ENCODE measurements around the gene FLOT2. TPM values are rescaled to one million over a fixed set of nuclear protein-coding genes. Genes with fewer than 3 reads are reported as not detected.

The FLOT2 gene
- total and polyA plus RNA-seq, 2 donors (not counting 3 experiments of a cell fraction or from before 2014, with no cell fraction given), result 169 to 180 TPM

DNA sequence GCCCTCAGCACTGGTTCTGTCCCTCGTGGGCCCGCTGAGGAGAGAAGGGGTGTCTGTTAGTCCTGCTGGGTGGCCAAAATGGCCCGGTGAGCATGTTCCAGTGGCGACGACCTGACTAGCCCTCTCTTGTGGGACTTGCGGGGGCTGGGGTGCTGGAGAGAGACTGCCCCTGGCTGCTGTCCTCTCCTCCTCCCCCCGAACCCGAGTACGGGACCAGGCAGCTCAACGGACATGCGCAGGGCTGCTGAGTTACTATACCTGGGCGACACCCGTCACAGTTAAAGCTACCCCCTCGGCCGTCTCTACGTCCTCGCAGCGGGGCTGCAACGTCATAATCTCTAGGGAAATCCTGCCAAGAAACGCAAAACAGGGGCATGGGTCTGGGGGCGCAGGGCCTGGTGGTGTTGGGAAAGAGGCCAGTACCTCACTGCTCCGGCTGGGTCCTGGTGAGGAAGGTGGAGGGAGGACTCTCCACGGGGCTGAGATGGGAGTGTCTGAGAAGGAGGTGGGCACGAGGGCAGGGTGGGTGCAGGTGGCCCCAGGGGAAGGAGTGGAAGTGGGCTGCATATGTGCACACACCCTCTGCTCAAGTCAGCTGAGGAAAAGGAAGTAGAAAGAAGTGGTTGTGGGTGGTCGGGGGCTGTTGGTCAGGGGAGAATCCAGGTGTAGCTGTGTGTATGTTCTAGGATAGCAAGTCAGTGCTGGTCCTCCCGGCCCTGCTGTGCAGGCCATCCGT lies 13.4 kb downstream of the FLOT2 start:
- Histone ChIP-seq H3K27me3 (ENCODE audit: control insufficient read depth in 2 of 2, insufficient read depth in 2 of 2, low read length in 2 of 2) (no peaks in the 10 kb centered on the region), H2AFZ (ENCODE audit: low read depth, low read length) (no peak overlapping the region), H4K20me1 (replicated peaks; ENCODE audit: control insufficient read depth, extremely low read depth, insufficient read depth, low read length) (no peaks in the 10 kb centered on the region), H3K4me2 (ENCODE audit: insufficient read depth, low read length) (no peak overlapping the region), H3K9ac (replicated peaks; ENCODE audit: extremely low read depth, insufficient read depth, low read length) (no peak overlapping the region), H3K9me3 (replicated peaks; ENCODE audit: control insufficient read depth, insufficient read depth, low read length) (no peaks in the 10 kb centered on the region), H3K4me3 (replicated peaks in 1 of 3; ENCODE audit: insufficient read depth in 1 of 3, low read depth in 1 of 3, low read length in 3 of 3) (no peak overlapping the region), H3K27ac (ENCODE audit: insufficient read depth, low read depth, low read length) (no peak overlapping the region), H3K79me2 (ENCODE audit: control insufficient read depth, insufficient read depth, low read length) (no peaks in the 10 kb centered on the region), H3K4me1 (ENCODE audit: control insufficient read depth, extremely low read depth, insufficient read depth, low read length) (no peaks in the 10 kb centered on the region), H3K9me1 (replicated peaks; ENCODE audit: control insufficient read depth, extremely low read depth, insufficient read depth, low read length) (no peaks in the 10 kb centered on the region), H3K36me3 (ENCODE audit: control insufficient read depth in 2 of 2, extremely low read depth in 1 of 2, insufficient read depth in 2 of 2, low read length in 2 of 2) (peaks cover 11 to 60% of the 10 kb centered on the region in 2 experiments)
- dilution Hi-C loops (cut with MboI; ENCODE audit: extremely low pct_ligation_motif_present, low sequenced_read_pairs) (no loop called here), intact Hi-C loops (cut with micrococcal nuclease) (no loop called here)
- ChIA-PET CTCF (interaction anchor here (1.6 kb wide), 1 partner anchor 121 kb away, joined by 4 read pairs; no protein-coding TSS in a partner anchor), POLR2A (no interaction called here)
- FAIRE-seq (no peak), DNase-seq (ENCODE audit: low read depth, low spot score) (no peak)
- TF ChIP-seq EZH2 (IDR thresholded peaks at IDR 0.05; ENCODE audit: borderline replicate concordance, low read depth, low read length, severe bottlenecking) (no peak), JUN (IDR thresholded peaks at IDR 0.05; ENCODE audit: borderline replicate concordance, insufficient read depth, insufficient read length, low read depth) (no peak), MYC (IDR thresholded peaks at IDR 0.05; ENCODE audit: low read depth, low read length) (no peak), FOS (IDR thresholded peaks at IDR 0.05; ENCODE audit: borderline replicate concordance, insufficient read depth, low read length) (no peak), POLR2AphosphoS5 (IDR thresholded peaks at IDR 0.05; ENCODE audit: insufficient read depth, low read depth, low read length) (no peak), GATA2 (IDR thresholded peaks at IDR 0.05; ENCODE audit: insufficient read depth, insufficient read length, low read depth, low read length) (no peak), POLR2A (IDR thresholded peaks at IDR 0.05; ENCODE audit: low read depth, low read length) (no peak), MAX (IDR thresholded peaks at IDR 0.05; ENCODE audit: insufficient read depth, insufficient read length) (no peak)
- TF ChIP-seq, protein P1, sequence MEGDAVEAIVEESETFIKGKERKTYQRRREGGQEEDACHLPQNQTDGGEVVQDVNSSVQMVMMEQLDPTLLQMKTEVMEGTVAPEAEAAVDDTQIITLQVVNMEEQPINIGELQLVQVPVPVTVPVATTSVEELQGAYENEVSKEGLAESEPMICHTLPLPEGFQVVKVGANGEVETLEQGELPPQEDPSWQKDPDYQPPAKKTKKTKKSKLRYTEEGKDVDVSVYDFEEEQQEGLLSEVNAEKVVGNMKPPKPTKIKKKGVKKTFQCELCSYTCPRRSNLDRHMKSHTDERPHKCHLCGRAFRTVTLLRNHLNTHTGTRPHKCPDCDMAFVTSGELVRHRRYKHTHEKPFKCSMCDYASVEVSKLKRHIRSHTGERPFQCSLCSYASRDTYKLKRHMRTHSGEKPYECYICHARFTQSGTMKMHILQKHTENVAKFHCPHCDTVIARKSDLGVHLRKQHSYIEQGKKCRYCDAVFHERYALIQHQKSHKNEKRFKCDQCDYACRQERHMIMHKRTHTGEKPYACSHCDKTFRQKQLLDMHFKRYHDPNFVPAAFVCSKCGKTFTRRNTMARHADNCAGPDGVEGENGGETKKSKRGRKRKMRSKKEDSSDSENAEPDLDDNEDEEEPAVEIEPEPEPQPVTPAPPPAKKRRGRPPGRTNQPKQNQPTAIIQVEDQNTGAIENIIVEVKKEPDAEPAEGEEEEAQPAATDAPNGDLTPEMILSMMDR (IDR thresholded peaks at IDR 0.05; ENCODE audit: extremely low read depth in 1 of 2, insufficient read depth in 1 of 2, low read depth in 1 of 2, low read length in 2 of 2), result no peak
- BruUV-seq (replicated peaks), result no TSS peak

All from endothelial cell of umbilical vein (primary cell).